Measurements from ENCODE around the gene SDR9C7.
"Not testable (repeated sequence)": the region's sequence is repeated elsewhere in the genome, so short reads cannot be mapped to it uniquely, and the experiment has no call there.

- TF ChIP-seq CTCF, POLR2A, POLR2AphosphoS5 (IDR thresholded peaks at IDR 0.05): not testable (repeated sequence)
These were observed 16.1 kb downstream of the SDR9C7 start for GRCh38 chr12:56918139-56918538.
